DMS153 (cell line): ENCODE measurements around the gene TNIK.

ENCODE experiments used
- DNase-seq: peaks from one replicate; lab custom pipeline; 2025; lab: John Stamatoyannopoulos, UW

TNIK gene

GRCh38 chr3:171044384-171044783 lies 415.8 kb downstream of the TNIK start:
- no peak for DNase-seq

GRCh38 chr3:171039674-171040073 lies 420.5 kb downstream of the TNIK start:
- no peak for DNase-seq

GRCh38 chr3:171038342-171038741 lies 421.9 kb downstream of the TNIK start:
- DNase-seq = no peak

GRCh38 chr3:171028779-171029232 lies 431.4 kb downstream of the TNIK start:
- DNase-seq = no peak

GRCh38 chr3:171028025-171028778 lies 432.0 kb downstream of the TNIK start:
- no peak for DNase-seq

- DNase-seq = no peak
These were observed 433.5 kb downstream of the TNIK start, which contains the start of gene SLC2A2 for GRCh38 chr3:171026597-171027293. SLC2A2 (minus strand) TSS chr3:171026720; CDS start chr3:171026670, 50 bp downstream.

GRCh38 chr3:171023566-171023965 lies 436.6 kb downstream of the TNIK start:
- no peak for DNase-seq

GRCh38 chr3:171021377-171021776 lies 438.8 kb downstream of the TNIK start:
- DNase-seq = no peak

- no peak for DNase-seq
These were observed 441.9 kb downstream of the TNIK start for GRCh38 chr3:171018156-171018935.

- DNase-seq = no peak
These were observed 446.1 kb downstream of the TNIK start for GRCh38 chr3:171013822-171014748.

GRCh38 chr3:171011873-171012336 lies 448.3 kb downstream of the TNIK start:
- no peak for DNase-seq
